ENCODE measurements around the gene CLCF1. TPM values are rescaled to one million over a fixed set of nuclear protein-coding genes. Genes with fewer than 3 reads are reported as not detected.

The CLCF1 gene
- total and polyA plus RNA-seq, 10 of the 15 experiments (the other 5 are each of a cell fraction or from before 2014, with no cell fraction given): 0.16 to 2.1 (median 0.63) TPM; not detected in 1

- TF ChIP-seq E4F1 (IDR thresholded peaks at IDR 0.05; ENCODE audit: borderline replicate concordance, partially characterized antibody) (no peak), IKZF1 (conservative IDR thresholded peaks at IDR 0.05) (no peak), NFXL1 (IDR thresholded peaks at IDR 0.05; ENCODE audit: borderline replicate concordance) (no peak), STAT1 (conservative IDR thresholded peaks at IDR 0.05) (no peak), CBX3 (IDR thresholded peaks at IDR 0.05; ENCODE audit: borderline replicate concordance, low read depth) (no peak), CREB1 (IDR thresholded peaks at IDR 0.05; ENCODE audit: low read depth) (no peak), CREM (IDR thresholded peaks at IDR 0.05; ENCODE audit: low read depth) (no peak), RCOR1 (conservative IDR thresholded peaks at IDR 0.05; ENCODE audit: low read depth, low read length) (no peak)
Measured at GRCh38 chr11:67384851-67385366, 11.5 kb upstream of the CLCF1 start (continued).
